H1 (cell line): ENCODE results near the gene TMEM89. TPM values are rescaled to one million over a fixed set of nuclear protein-coding genes. Genes with fewer than 3 reads are reported as not detected.

Experiments
- CTCF ChIA-PET: fragments of 300-600 bp; sonication (Branson Sonifier 250); formaldehyde crosslinking; loops from one replicate; lab custom pipeline; 2021; ENCODE audit not compliant: partially characterized antibody; lab: Charles Lee
- POLR2A ChIA-PET: fragments of 300-600 bp; sonication (Branson Sonifier 250); formaldehyde crosslinking; loops from one replicate; lab custom pipeline; 2021; ENCODE audit warnings: inconsistent platforms; ENCODE audit not compliant: partially characterized antibody; lab: Charles Lee
- DNase-seq, 2 experiments: peaks; one replicate each; pipeline versions ENCODE4 v3.0.0 to v3.0.0-alpha.2; 2010 to 2022; ENCODE audit warnings: low spot score in 2 of 2, low read depth in 1 of 2, mixed read lengths in 1 of 2
- FAIRE-seq: peaks from 2 replicates; lab custom pipeline; 2011; peaks lifted over from hg19 to GRCh38; lab: Jason Lieb, UNC
- H2AFZ ChIP-seq: 2 replicates; pipeline ENCODE4 v1.8.1; 2012; ENCODE audit warnings: low read length, inconsistent platforms
- H2AK5ac ChIP-seq: 2 replicates; pipeline ENCODE4 v1.6.1; 2013; ENCODE audit warnings: low read depth, low read length
- H2BK120ac ChIP-seq: replicated peaks from 2 replicates; pipeline ENCODE3; 2013; ENCODE audit warnings: low read depth, low read length, inconsistent platforms
- H2BK12ac ChIP-seq: 2 replicates; pipeline ENCODE4 v1.6.1; 2013; ENCODE audit warnings: low read depth, low read length
- H2BK15ac ChIP-seq: 2 replicates; pipeline ENCODE4 v1.6.1; 2013; ENCODE audit warnings: low read length
- H2BK20ac ChIP-seq: 2 replicates; pipeline ENCODE4 v1.6.1; 2013; ENCODE audit warnings: low read length
- H2BK5ac ChIP-seq: 2 replicates; pipeline ENCODE4 v1.6.1; 2013; ENCODE audit warnings: low read depth, low read length
- H3K14ac ChIP-seq: 2 replicates; pipeline ENCODE4 v1.6.1; 2013; ENCODE audit warnings: inconsistent platforms; ENCODE audit not compliant: insufficient read length
- H3K18ac ChIP-seq: 2 replicates; pipeline ENCODE4 v1.6.1; 2013; ENCODE audit warnings: low read length; ENCODE audit errors: extremely low read depth
- H3K23ac ChIP-seq: 2 replicates; pipeline ENCODE4 v1.6.1; 2013; ENCODE audit warnings: inconsistent platforms; ENCODE audit not compliant: insufficient read length
- H3K23me2 ChIP-seq: 2 replicates; pipeline ENCODE4 v1.6.1; 2013; ENCODE audit warnings: low read depth, low read length
- H3K27ac ChIP-seq: 2 replicates; pipeline ENCODE4 v1.6.1; 2011; ENCODE audit warnings: low read depth, low read length, inconsistent platforms
- H3K27me3 ChIP-seq, 4 experiments: replicated peaks in 1 of 4; 1 replicate in 1 of 4; 2 replicates in 3 of 4; pipeline versions ENCODE4 v1.6.1 to v1.8.1; 2011 to 2013; ENCODE audit warnings: low read length in 3 of 4, mild to moderate bottlenecking in 3 of 4, inconsistent platforms in 2 of 4, mixed read lengths in 2 of 4, moderate library complexity in 1 of 4; ENCODE audit not compliant: control insufficient read depth in 3 of 4, insufficient read depth in 3 of 4; ENCODE audit errors: extremely low read depth in 1 of 4
- H3K36me3 ChIP-seq, 4 experiments: 2 replicates each; pipeline versions ENCODE4 v1.6.1 to v1.8.1; 2011 to 2013; ENCODE audit warnings: mild to moderate bottlenecking in 4 of 4, low read length in 3 of 4, moderate library complexity in 2 of 4, control low read depth in 1 of 4, inconsistent platforms in 1 of 4; ENCODE audit not compliant: insufficient read depth in 4 of 4, control insufficient read depth in 2 of 4
- H3K4ac ChIP-seq: replicated peaks from 2 replicates; pipeline ENCODE3; 2013; ENCODE audit warnings: low read length, low read depth, mixed read lengths, inconsistent platforms; ENCODE audit not compliant: insufficient read length
- H3K4me1 ChIP-seq, 4 experiments: replicated peaks in 1 of 4; 1 replicate in 1 of 4; 2 replicates in 3 of 4; pipeline versions ENCODE4 v1.6.1 to v1.8.1; 2011 to 2013; ENCODE audit warnings: low read length in 3 of 4, inconsistent platforms in 2 of 4, mixed read lengths in 1 of 4; ENCODE audit not compliant: insufficient read depth in 4 of 4, control insufficient read depth in 3 of 4
- H3K4me2 ChIP-seq, 2 experiments: 2 replicates each; pipeline versions ENCODE4 v1.6.1 to v1.8.1; 2011 to 2013; ENCODE audit warnings: low read depth in 2 of 2, low read length in 2 of 2, control low read depth in 1 of 2, inconsistent platforms in 1 of 2, mild to moderate bottlenecking in 1 of 2; ENCODE audit not compliant: insufficient read depth in 1 of 2
- H3K4me3 ChIP-seq, 4 experiments: fragments of 200-600, 300-600 bp in 1 of 4; sonication (generic), shearing (Covaris generic), sonication (Bioruptor Twin) in 1 of 4; 2 replicates each; pipeline versions ENCODE4 v1.5.1 to v1.8.1; 2011 to 2016; ENCODE audit warnings: low read length in 4 of 4, low read depth in 3 of 4, control low read depth in 2 of 4, inconsistent platforms in 2 of 4, mild to moderate bottlenecking in 2 of 4, mixed read lengths in 1 of 4, moderate library complexity in 1 of 4; ENCODE audit not compliant: insufficient read depth in 2 of 4; ENCODE audit errors: extremely low read depth in 1 of 4
- H3K56ac ChIP-seq: replicated peaks from 2 replicates; pipeline ENCODE3; 2013; ENCODE audit warnings: low read depth, mild to moderate bottlenecking, mixed read lengths, low read length, inconsistent platforms; ENCODE audit not compliant: insufficient read length
- H3K79me1 ChIP-seq: 2 replicates; pipeline ENCODE4 v1.6.1; 2013; ENCODE audit warnings: low read depth, low read length, control low read depth
- H3K79me2 ChIP-seq, 2 experiments: 2 replicates each; pipeline versions ENCODE4 v1.6.1 to v1.8.1; 2012 to 2013; ENCODE audit warnings: low read length in 2 of 2, mild to moderate bottlenecking in 2 of 2, inconsistent platforms in 1 of 2; ENCODE audit not compliant: insufficient read depth in 2 of 2, control insufficient read depth in 1 of 2
- H3K9ac ChIP-seq, 4 experiments: replicated peaks in 1 of 4; 1 replicate in 1 of 4; 2 replicates in 3 of 4; pipeline versions ENCODE4 v1.6.1 to v1.8.1; 2011 to 2013; ENCODE audit warnings: low read depth in 3 of 4, low read length in 3 of 4, control low read depth in 2 of 4, mild to moderate bottlenecking in 2 of 4, moderate library complexity in 2 of 4, inconsistent platforms in 1 of 4; ENCODE audit errors: extremely low read depth in 1 of 4
- H3K9me3 ChIP-seq, 2 experiments: 2 replicates each; pipeline versions ENCODE4 v1.6.1 to v1.8.1; 2012 to 2013; ENCODE audit warnings: mild to moderate bottlenecking in 2 of 2, moderate library complexity in 2 of 2, control low read depth in 1 of 2, inconsistent platforms in 1 of 2, low read depth in 1 of 2, low read length in 1 of 2, mixed read lengths in 1 of 2; ENCODE audit not compliant: insufficient read depth in 2 of 2
- H4K20me1 ChIP-seq, 2 experiments: replicated peaks in 1 of 2; 2 replicates each; pipeline versions ENCODE3 to v1.8.1; 2011 to 2013; ENCODE audit warnings: inconsistent platforms in 2 of 2, low read length in 2 of 2, mild to moderate bottlenecking in 1 of 2; ENCODE audit not compliant: insufficient read depth in 2 of 2, control insufficient read depth in 1 of 2
- H4K5ac ChIP-seq: 2 replicates; pipeline ENCODE4 v1.6.1; 2013; ENCODE audit warnings: low read length, low read depth, mixed read lengths, inconsistent platforms; ENCODE audit not compliant: insufficient read length
- H4K8ac ChIP-seq: 2 replicates; pipeline ENCODE4 v1.8.0; 2013; ENCODE audit warnings: mild to moderate bottlenecking, moderate library complexity, low read length, inconsistent platforms; ENCODE audit not compliant: insufficient read depth; ENCODE audit errors: extremely low read depth
- H4K91ac ChIP-seq: replicated peaks from 2 replicates; pipeline ENCODE3; 2013; ENCODE audit warnings: low read length, mixed read lengths, inconsistent platforms; ENCODE audit not compliant: insufficient read length
- ATF3 ChIP-seq: IDR thresholded peaks from 2 replicates; pipeline ENCODE4 v1.6.1; 2011; ENCODE audit warnings: low read depth, mild to moderate bottlenecking, low read length; ENCODE audit not compliant: insufficient read depth
- CHD1 ChIP-seq: IDR thresholded peaks from 2 replicates; pipeline ENCODE4 v1.6.1; 2012; ENCODE audit warnings: low read depth, low read length, improper control_type of control experiment
- KDM5A ChIP-seq: fragments of 200-600 bp; IDR thresholded peaks from 2 replicates; pipeline ENCODE4 v1.7.1; 2012; ENCODE audit warnings: mild to moderate bottlenecking, low read length, inconsistent platforms, mixed read lengths
- PHF8 ChIP-seq: fragments of 200-600 bp; sonication (generic); conservative IDR thresholded peaks from 2 replicates; pipeline ENCODE4 v1.7.1; 2012; ENCODE audit warnings: low read depth, mild to moderate bottlenecking, inconsistent platforms, low read length, moderate library complexity
- WGBS, 2 experiments: shearing (Covaris generic) in 1 of 2; methylation state at CpG; one replicate each; pipeline versions ENCODE4 v1.1.6 to v1.1.7; 2013 to 2015; ENCODE audit warnings: low lambda C conversion rate in 2 of 2, mixed read lengths in 2 of 2, inconsistent platforms in 1 of 2, low coverage in 1 of 2, missing lambda C conversion rate in 1 of 2; ENCODE audit not compliant: insufficient replicate concordance in 2 of 2, insufficient coverage in 1 of 2, insufficient read length in 1 of 2; ENCODE audit errors: extremely low coverage in 1 of 2, missing lambda C conversion rate in 1 of 2; 5-methylcytosine and 5-hydroxymethylcytosine counted together
- polyA plus RNA-seq, 7 experiments: library from polyadenylated mRNA; depleted of rRNA in 3 of 7; stranded (reverse) in 5 of 7; unstranded in 2 of 7; fragments of >200 nt in 5 of 7; fragments of 200-250 nt in 2 of 7; gene quantifications; 1 replicate in 5 of 7; 2 replicates in 1 of 7; 4 replicates in 1 of 7; pipeline versions ENCODE4 v1.2.1 to v1.2.3, GENCODE V29; 2011 to 2013; ENCODE audit warnings: missing spikeins in 2 of 7, mixed read lengths in 2 of 7
- total RNA-seq: library from RNA; stranded (reverse); fragmentation: NEBNext Ultra II Directional; extraction: Animal tissue kit (Norgen Biotek cat#: 25700); gene quantifications from 2 replicates; pipeline ENCODE4 v1.2.1, GENCODE V29; 2021

TMEM89 gene
- total and polyA plus RNA-seq, 2 of the 8 experiments (the other 6 are each of a cell fraction or from before 2014, with no cell fraction given) = not detected

GRCh38 chr3:48612309-48612708 is 9.3 kb downstream of the TMEM89 start:
- Histone ChIP-seq H2BK12ac (no peak overlapping the region), H2BK20ac (no peak overlapping the region), H3K4me1 (peaks cover 0 to 2% (median under 1%) of the 10 kb centered on the region in 4 experiments; a peak in 2 of 7 replicates), H2BK5ac (no peak overlapping the region), H2AK5ac (no peak overlapping the region), H3K27ac (no peak overlapping the region), H2BK120ac (no peak overlapping the region), H3K27me3 (no peaks in the 10 kb centered on the region), H3K79me2 (peaks cover 6 to 17% of the 10 kb centered on the region in 2 experiments), H2BK15ac (no peak overlapping the region), H3K9me3 (no peaks in the 10 kb centered on the region), H4K5ac (no peak overlapping the region), H3K14ac (no peak overlapping the region), H3K79me1 (no peaks in the 10 kb centered on the region; the same call in 1 of the 2 replicates), H3K36me3 (peaks cover 0 to 12% (median 0%) of the 10 kb centered on the region in 4 experiments; a peak in 2 of 8 replicates), H4K20me1 (peaks cover 0 to 3% of the 10 kb centered on the region in 2 experiments), H3K56ac (no peak overlapping the region), H3K4ac (no peak overlapping the region), H3K9ac (no peak overlapping the region), H3K4me3 (no peak overlapping the region), H3K4me2 (no peak overlapping the region), H3K18ac (no peak overlapping the region), H2AFZ (no peak overlapping the region), H4K8ac (no peak overlapping the region), H4K91ac (no peak overlapping the region), H3K23ac (no peak overlapping the region), H3K23me2 (peaks cover 4% of the 10 kb centered on the region; the same call in 1 of the 2 replicates)
- FAIRE-seq = no peak
- no peak for DNase-seq
- ChIA-PET CTCF (interaction anchor here (1.2 to 4.8 kb wide), 7 partner anchors 9 to 212 kb away, joined by 3 to 23 read pairs (median 4); partner anchors contain the start of genes SLC26A6 and TMEM89), POLR2A (interaction anchor here (1.0 to 5.0 kb wide), 8 partner anchors 10 to 76 kb away, joined by 3 to 75 read pairs (median 6); partner anchors contain the start of genes CELSR3, SLC26A6 and TMEM89)
- 100% methylated on average over 1 of the region's 1 CpG; no CpG with 5 or more reads in 1 of the 2 experiments for WGBS, 2 experiments
- TF ChIP-seq CHD1 (no peak), PHF8 (no peak), ATF3 (no peak), KDM5A (no peak)
